ENCODE data around the gene MLLT10. TPM values are rescaled to one million over a fixed set of nuclear protein-coding genes. Genes with fewer than 3 reads are reported as not detected.

MLLT10 gene
- total RNA-seq, 4 donors from 2014 or later: 33.4 to 58.1 (median 43.6) TPM

DNA sequence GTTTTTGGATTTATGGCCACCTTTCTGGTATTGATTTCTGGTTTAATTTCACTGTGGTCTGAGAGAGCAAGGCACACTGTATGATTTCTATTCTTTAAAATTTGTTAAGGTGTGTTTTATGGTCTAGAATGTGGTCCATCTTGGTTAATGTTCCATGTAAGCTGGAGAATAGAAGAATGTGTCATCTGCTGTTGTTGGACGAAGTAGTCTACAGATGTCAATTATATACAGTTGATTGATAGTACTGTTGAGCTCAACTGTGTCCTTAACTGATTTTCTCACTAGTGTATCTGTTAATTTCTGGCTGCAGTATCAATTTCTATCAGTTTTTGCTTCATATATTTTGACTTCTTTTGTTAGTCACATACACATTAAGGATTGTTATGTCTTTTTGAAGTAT is 127.1 kb downstream of the MLLT10 start:
- TF ChIP-seq, protein P1, sequence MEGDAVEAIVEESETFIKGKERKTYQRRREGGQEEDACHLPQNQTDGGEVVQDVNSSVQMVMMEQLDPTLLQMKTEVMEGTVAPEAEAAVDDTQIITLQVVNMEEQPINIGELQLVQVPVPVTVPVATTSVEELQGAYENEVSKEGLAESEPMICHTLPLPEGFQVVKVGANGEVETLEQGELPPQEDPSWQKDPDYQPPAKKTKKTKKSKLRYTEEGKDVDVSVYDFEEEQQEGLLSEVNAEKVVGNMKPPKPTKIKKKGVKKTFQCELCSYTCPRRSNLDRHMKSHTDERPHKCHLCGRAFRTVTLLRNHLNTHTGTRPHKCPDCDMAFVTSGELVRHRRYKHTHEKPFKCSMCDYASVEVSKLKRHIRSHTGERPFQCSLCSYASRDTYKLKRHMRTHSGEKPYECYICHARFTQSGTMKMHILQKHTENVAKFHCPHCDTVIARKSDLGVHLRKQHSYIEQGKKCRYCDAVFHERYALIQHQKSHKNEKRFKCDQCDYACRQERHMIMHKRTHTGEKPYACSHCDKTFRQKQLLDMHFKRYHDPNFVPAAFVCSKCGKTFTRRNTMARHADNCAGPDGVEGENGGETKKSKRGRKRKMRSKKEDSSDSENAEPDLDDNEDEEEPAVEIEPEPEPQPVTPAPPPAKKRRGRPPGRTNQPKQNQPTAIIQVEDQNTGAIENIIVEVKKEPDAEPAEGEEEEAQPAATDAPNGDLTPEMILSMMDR (IDR thresholded peaks at IDR 0.05): no peak
- DNase-seq (ENCODE audit: low spot score) (no peak), ATAC-seq (ENCODE audit: low FRiP score) (no peak)

DNA sequence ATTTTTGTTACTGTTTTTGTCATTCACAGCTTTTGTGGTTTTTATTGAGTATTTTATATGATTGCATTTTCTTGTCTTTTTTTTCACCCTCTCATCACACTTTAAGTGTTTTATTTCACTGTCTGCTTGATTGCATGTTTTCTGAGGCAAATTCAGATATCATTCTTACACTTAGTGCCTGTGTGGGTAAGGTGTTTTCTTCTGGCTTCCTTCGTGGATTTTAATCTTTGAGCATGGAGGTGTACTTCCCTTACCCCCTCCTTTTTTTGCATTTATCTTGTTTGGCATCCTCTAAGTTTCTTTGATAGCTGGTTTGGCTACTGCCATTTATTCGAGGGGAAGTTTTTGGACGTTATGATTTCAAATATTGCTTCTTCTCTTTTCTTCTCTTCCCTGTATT is 127.9 kb downstream of the MLLT10 start:
- TF ChIP-seq, protein P1 (IDR thresholded peaks at IDR 0.05): no peak
- no peak for ATAC-seq (ENCODE audit: low FRiP score)
- no peak for DNase-seq (ENCODE audit: low spot score)

DNA sequence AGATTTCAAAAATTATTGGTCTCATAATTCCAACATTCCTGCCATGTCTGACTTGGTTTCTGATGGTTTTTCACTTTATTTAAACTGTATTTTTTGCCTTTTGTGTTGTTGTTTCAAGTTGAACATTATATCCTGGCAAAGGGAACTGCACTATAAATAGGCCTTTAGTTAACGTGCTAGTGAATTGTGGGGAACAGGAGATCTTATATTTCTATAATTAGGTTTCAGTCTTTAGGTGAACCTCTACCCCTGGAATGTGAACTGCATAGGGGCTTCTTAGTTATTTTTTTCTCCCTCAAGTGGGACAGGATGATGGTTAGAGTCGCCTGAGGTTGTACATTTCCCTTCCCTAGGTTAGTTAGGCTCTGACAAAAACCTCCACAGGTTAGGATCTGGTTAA is 128.6 kb downstream of the MLLT10 start:
- TF ChIP-seq, protein P1 (IDR thresholded peaks at IDR 0.05): no peak
- ATAC-seq (ENCODE audit: low FRiP score): no peak

DNA sequence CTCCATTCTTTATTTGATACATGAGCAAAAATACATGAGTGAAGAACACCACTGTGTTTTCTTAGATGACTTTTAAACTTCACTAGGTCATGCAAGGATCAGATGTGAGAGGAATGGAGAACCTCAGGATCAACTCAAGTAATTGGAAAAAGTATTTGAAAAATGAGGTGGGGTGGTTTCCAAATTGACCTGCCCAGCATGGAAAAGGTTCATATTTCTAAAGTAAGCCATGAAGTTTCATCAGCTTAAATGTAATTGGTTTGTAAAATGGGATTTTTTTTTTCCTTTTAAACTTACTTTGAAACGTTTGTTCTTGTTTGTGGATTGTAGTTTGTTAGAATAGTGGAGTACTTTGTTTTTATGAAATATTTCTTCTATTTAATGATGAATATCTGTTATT is 134.8 kb downstream of the MLLT10 start:
- TF ChIP-seq, protein P1 (IDR thresholded peaks at IDR 0.05): no peak
- DNase-seq (ENCODE audit: low spot score): no peak
- no peak for ATAC-seq (ENCODE audit: low FRiP score)

More for the DNA sequence above, 128.6 kb downstream of the MLLT10 start:
- no peak for DNase-seq (ENCODE audit: low spot score)

DNA sequence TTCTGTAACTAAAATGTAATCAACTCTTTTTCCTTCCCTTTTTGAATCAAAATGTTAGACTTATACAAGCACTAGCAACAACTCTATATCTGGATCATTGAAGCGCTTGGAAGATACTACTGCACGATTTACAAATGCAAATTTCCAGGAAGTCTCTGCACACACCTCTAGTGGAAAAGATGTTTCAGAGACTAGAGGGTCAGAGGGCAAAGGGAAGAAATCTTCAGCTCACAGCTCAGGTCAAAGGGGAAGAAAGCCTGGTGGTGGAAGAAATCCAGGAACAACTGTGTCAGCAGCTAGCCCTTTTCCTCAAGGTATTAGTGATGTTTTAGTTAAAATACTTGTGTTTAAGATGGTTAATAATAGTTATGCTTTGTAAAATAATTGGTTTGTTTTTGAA is 136.4 kb downstream of the MLLT10 start:
- DNase-seq (ENCODE audit: low spot score) (no peak), ATAC-seq (ENCODE audit: low FRiP score) (no peak)
- TF ChIP-seq, protein P1 (IDR thresholded peaks at IDR 0.05): no peak

DNA sequence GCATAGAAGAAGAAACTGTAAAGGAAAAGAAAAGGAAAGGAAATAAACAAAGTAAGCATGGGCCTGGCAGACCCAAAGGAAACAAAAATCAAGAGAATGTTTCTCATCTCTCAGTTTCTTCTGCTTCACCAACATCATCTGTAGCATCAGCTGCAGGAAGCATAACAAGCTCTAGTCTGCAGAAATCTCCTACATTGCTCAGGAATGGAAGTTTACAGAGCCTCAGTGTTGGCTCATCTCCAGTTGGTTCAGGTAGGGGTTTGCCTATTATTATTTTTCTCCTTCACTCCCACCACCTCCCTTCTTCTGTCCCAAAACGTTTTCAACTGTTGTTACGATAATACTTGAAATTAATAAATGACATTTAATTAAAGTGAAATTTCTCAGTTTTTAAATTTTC is 139.6 kb downstream of the MLLT10 start:
- DNase-seq (ENCODE audit: low spot score) (no peak), ATAC-seq (ENCODE audit: low FRiP score) (no peak)
- TF ChIP-seq, protein P1 (IDR thresholded peaks at IDR 0.05): no peak

DNA sequence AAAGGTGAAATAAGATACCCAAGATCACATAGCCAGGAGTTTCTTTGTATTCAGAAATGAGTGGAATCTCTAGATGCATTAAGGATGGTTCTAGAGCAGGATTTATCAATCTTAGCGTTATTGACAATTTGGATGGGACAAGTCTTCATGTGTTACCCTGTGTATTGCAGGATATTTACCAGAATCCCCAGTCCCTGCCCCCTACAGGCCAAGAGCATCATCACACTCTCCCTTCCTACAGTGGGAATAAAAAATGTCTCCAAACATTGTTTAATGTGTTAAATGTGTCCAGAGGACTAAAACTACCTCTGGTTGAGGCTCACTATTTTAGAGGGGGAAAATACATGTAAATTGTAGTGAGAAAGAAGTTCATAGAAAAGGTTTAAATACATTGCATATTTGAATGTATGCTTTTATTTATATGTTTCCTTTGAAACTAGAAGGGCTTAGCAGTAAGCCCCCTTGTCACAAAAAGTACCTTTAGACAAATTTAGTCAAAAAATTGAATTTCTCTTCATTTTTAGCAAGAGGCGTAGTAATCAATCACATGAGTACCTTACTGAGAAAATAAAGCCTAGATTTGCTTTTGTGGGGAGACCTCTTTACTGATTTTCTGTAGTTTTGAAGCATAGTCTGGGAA is 141.2 kb downstream of the MLLT10 start:
- TF ChIP-seq, protein P1 (IDR thresholded peaks at IDR 0.05): no peak
- ATAC-seq (ENCODE audit: low FRiP score) (no peak), DNase-seq (ENCODE audit: low spot score) (no peak)

Data from omental fat pad (tissue), 4 donors.